SK-N-SH treated with all-trans-retinoic acid at 6 μM for 48 hours (cell line): Measurements from ENCODE around the gene STXBP2.

Source experiments
- ARNTL ChIP-seq: fragments of 450-650 bp; formaldehyde crosslinking; IDR thresholded peaks from 2 replicates; pipeline ENCODE4 v1.5.0; 2020; ENCODE audit warnings: low read depth, mild to moderate bottlenecking, moderate library complexity, borderline replicate concordance
- CSDC2 ChIP-seq: fragments of 250-450 bp; sonication (Bioruptor Pico); IDR thresholded peaks from 2 replicates; pipeline ENCODE4 v1.5.0; 2020; ENCODE audit warnings: mild to moderate bottlenecking, moderate library complexity
- ISL1 ChIP-seq: fragments of 250-450 bp; sonication (Bioruptor Pico); IDR thresholded peaks from 2 replicates; pipeline ENCODE4 v2.1.2; 2022; ENCODE audit warnings: mild to moderate bottlenecking, moderate library complexity
- OSR1 ChIP-seq: fragments of 250-450 bp; sonication (Bioruptor Pico); IDR thresholded peaks from 2 replicates; pipeline ENCODE4 v1.8.0; 2022; ENCODE audit warnings: moderate library complexity, mild to moderate bottlenecking, inconsistent platforms
- RARB ChIP-seq: fragments of 250-450 bp; sonication (Bioruptor Pico); IDR thresholded peaks from 2 replicates; pipeline ENCODE4 v1.8.0; 2021; ENCODE audit warnings: mild to moderate bottlenecking, moderate library complexity
- TOX ChIP-seq: fragments of 250-450 bp; sonication (Bioruptor Pico); IDR thresholded peaks from 2 replicates; pipeline ENCODE4 v1.8.0; 2021; ENCODE audit warnings: mild to moderate bottlenecking, moderate library complexity, borderline replicate concordance
- TSHZ2 ChIP-seq: fragments of 250-450 bp; sonication (Bioruptor Pico); IDR thresholded peaks from 2 replicates; pipeline ENCODE4 v1.5.0; 2020; ENCODE audit warnings: mild to moderate bottlenecking, moderate library complexity
- ZFP3 ChIP-seq: fragments of 250-450 bp; sonication (Bioruptor Pico); IDR thresholded peaks from 2 replicates; pipeline ENCODE4 v1.5.0; 2020; ENCODE audit warnings: mild to moderate bottlenecking, moderate library complexity

GRCh38 chr19:7661744-7662538 lies 25.0 kb downstream of the STXBP2 start:
- TF ChIP-seq TOX (CRISPR knock-in tag), result no peak
- TF ChIP-seq ZFP3 (CRISPR knock-in tag), result no peak
- no peak for TF ChIP-seq TSHZ2 (CRISPR knock-in tag)
- TF ChIP-seq RARB (CRISPR knock-in tag), result no peak
- no peak for TF ChIP-seq CSDC2
- no peak for TF ChIP-seq OSR1 (CRISPR knock-in tag)
- TF ChIP-seq ARNTL (CRISPR knock-in tag), result no peak
- no peak for TF ChIP-seq ISL1 (CRISPR knock-in tag)
